Ovary (tissue), 3 donors: ENCODE measurements around the gene POLR3B.

Experiments
- EP300 ChIP-seq: sonication (generic); formaldehyde crosslinking; IDR thresholded peaks from one replicate; pipeline ENCODE4 v1.6.1; 2017; ENCODE audit warnings: antibody characterized with exemption
- POLR2A ChIP-seq: fragments of 450-650 bp; IDR thresholded peaks from one replicate; pipeline ENCODE4 v1.6.1; 2017; ENCODE audit warnings: antibody characterized with exemption, mild to moderate bottlenecking, moderate library complexity
- TF ChIP-seq, protein P1 (sequence below), 3 donors: fragments of 450-650 bp in 2 of 3; fragments of 200-600 bp in 1 of 3; IDR thresholded peaks; one replicate each; pipeline versions ENCODE4 v1.5.1 to v1.8.0; 2016 to 2022; ENCODE audit warnings: antibody characterized with exemption in 3 of 3, mild to moderate bottlenecking in 1 of 3
- donor health status: DM: no; HTN: no; CAD: no.

DNA sequence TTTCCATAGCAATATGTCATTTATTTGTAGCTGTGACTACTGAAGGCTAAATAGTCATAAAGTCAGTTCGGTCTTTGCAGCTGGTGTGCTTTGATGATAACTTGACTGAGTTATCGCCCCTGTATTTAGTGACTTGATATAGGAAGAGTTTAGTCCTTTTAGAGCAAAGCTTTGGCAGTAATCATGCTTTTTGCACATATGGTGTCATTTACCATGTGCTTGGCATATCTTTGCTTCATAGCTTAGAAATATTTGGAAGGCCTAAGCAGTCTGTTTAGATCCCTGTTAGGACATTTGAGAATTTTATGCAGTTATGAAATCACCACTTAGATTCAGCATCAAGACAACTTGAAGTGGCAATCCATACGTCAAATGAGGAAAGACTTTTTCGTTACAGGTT, 31.6 kb downstream of the POLR3B start:
- TF ChIP-seq POLR2A (no peak), EP300 (no peak)
- TF ChIP-seq, protein P1, sequence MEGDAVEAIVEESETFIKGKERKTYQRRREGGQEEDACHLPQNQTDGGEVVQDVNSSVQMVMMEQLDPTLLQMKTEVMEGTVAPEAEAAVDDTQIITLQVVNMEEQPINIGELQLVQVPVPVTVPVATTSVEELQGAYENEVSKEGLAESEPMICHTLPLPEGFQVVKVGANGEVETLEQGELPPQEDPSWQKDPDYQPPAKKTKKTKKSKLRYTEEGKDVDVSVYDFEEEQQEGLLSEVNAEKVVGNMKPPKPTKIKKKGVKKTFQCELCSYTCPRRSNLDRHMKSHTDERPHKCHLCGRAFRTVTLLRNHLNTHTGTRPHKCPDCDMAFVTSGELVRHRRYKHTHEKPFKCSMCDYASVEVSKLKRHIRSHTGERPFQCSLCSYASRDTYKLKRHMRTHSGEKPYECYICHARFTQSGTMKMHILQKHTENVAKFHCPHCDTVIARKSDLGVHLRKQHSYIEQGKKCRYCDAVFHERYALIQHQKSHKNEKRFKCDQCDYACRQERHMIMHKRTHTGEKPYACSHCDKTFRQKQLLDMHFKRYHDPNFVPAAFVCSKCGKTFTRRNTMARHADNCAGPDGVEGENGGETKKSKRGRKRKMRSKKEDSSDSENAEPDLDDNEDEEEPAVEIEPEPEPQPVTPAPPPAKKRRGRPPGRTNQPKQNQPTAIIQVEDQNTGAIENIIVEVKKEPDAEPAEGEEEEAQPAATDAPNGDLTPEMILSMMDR (IDR thresholded peaks at IDR 0.05) = no peak
